SK-N-SH treated with all-trans-retinoic acid at 6 μM for 48 hours (cell line): ENCODE results near the gene DEAF1.

Source experiments
- ESRRG ChIP-seq: fragments of 250-450 bp; sonication (Bioruptor Pico); IDR thresholded peaks from 2 replicates; pipeline ENCODE4 v1.6.1; 2021; ENCODE audit warnings: mild to moderate bottlenecking
- POU6F1 ChIP-seq: fragments of 250-450 bp; sonication (Bioruptor Pico); IDR thresholded peaks from 2 replicates; pipeline ENCODE4 v1.8.0; 2021; ENCODE audit warnings: low read depth, mild to moderate bottlenecking, moderate library complexity, borderline replicate concordance
- RARB ChIP-seq: fragments of 250-450 bp; sonication (Bioruptor Pico); IDR thresholded peaks from 2 replicates; pipeline ENCODE4 v1.8.0; 2021; ENCODE audit warnings: mild to moderate bottlenecking, moderate library complexity

GRCh38 chr11:624705-625635 is 70.1 kb downstream of the DEAF1 start, which contains the start of gene CDHR5:
- TF ChIP-seq ESRRG (CRISPR knock-in tag) (no peak), POU6F1 (no peak), RARB (CRISPR knock-in tag) (no peak)
